Fibroblast of upper back skin (primary cell): ENCODE results near the gene TTBK2.
A peak's percentile ranks its signal among the peaks of the same experiment; 100 is the strongest.
"Not testable (repeated sequence)": the region's sequence is repeated elsewhere in the genome, so short reads cannot be mapped to it uniquely, and the experiment has no call there.

Experiments
- DNase-seq: peaks from one replicate; pipeline ENCODE4 v3.0.0-alpha.2; 2013

Gene TTBK2

GRCh38 chr15:42920519-42921341, at the start of gene TTBK2:
Gene TTBK2 (minus strand): TSS chr15:42920778. CDS start chr15:42878617, 42,161 bp downstream.
- DNase-seq, result peak; percentile 99

- no peak for DNase-seq
These were observed 43.9 kb upstream of the TTBK2 start for GRCh38 chr15:42964476-42964875.

- DNase-seq, result peak; percentile 85
These were observed 34.9 kb upstream of the TTBK2 start for GRCh38 chr15:42955518-42955917.

- DNase-seq, result no peak
These were observed 33.7 kb upstream of the TTBK2 start for GRCh38 chr15:42954291-42954690.

- DNase-seq, result not testable (repeated sequence)
These were observed 28.3 kb upstream of the TTBK2 start for GRCh38 chr15:42948898-42949297.

- no peak for DNase-seq
These were observed 19.9 kb upstream of the TTBK2 start for GRCh38 chr15:42940527-42940926.

GRCh38 chr15:42939841-42940240, 19.3 kb upstream of the TTBK2 start:
- no peak for DNase-seq

- DNase-seq, result no peak
These were observed 16.6 kb upstream of the TTBK2 start for GRCh38 chr15:42937143-42937542.

- no peak for DNase-seq
These were observed 13.5 kb upstream of the TTBK2 start for GRCh38 chr15:42933886-42934667.

- no peak for DNase-seq
These were observed 12.4 kb upstream of the TTBK2 start for GRCh38 chr15:42932833-42933515.

GRCh38 chr15:42931702-42932486, 11.3 kb upstream of the TTBK2 start:
- DNase-seq, result no peak

- no peak for DNase-seq
These were observed 8.8 kb upstream of the TTBK2 start for GRCh38 chr15:42929306-42929848.

- DNase-seq, result no peak
These were observed 759 bp upstream of the TTBK2 start for GRCh38 chr15:42921342-42921731.

GRCh38 chr15:42919799-42920518, 619 bp downstream of the TTBK2 start:
- no peak for DNase-seq

- DNase-seq, result no peak
These were observed 1.3 kb downstream of the TTBK2 start for GRCh38 chr15:42919308-42919707.

- no peak for DNase-seq
These were observed 2.5 kb downstream of the TTBK2 start for GRCh38 chr15:42918047-42918446.

- DNase-seq, result no peak
These were observed 4.8 kb downstream of the TTBK2 start for GRCh38 chr15:42915654-42916315.

GRCh38 chr15:42914728-42915497, 5.7 kb downstream of the TTBK2 start:
- no peak for DNase-seq

GRCh38 chr15:42911058-42911592, 9.5 kb downstream of the TTBK2 start:
- DNase-seq, result peak; percentile 73

- DNase-seq, result no peak
These were observed 12.0 kb downstream of the TTBK2 start for GRCh38 chr15:42908538-42908937.
